Liver (tissue), 10 donors: ENCODE results near the gene KAT5. TPM values are rescaled to one million over a fixed set of nuclear protein-coding genes. Genes with fewer than 3 reads are reported as not detected.
"Not testable (repeated sequence)": the region's sequence is repeated elsewhere in the genome, so short reads cannot be mapped to it uniquely, and the experiment has no call there.

Experiments
- DNase-seq: peaks from one replicate; pipeline ENCODE4 v3.0.0-alpha.2; 2017; ENCODE audit warnings: low spot score
- H3K27ac ChIP-seq, 2 donors: one replicate each; pipeline ENCODE4 v1.7.0; 2013; ENCODE audit warnings: inconsistent platforms in 2 of 2, low read length in 2 of 2, control low read depth in 1 of 2, low read depth in 1 of 2, mild to moderate bottlenecking in 1 of 2
- H3K27me3 ChIP-seq, 4 donors: one replicate each; pipeline versions ENCODE4 v1.6.1 to v1.7.0; 2013; ENCODE audit warnings: low read length in 3 of 4, inconsistent platforms in 1 of 4, mild to moderate bottlenecking in 1 of 4, moderate library complexity in 1 of 4; ENCODE audit not compliant: control insufficient read depth in 4 of 4, insufficient read depth in 4 of 4
- H3K36me3 ChIP-seq, 4 donors: one replicate each; pipeline versions ENCODE4 v1.6.1 to v1.7.0; 2013; ENCODE audit warnings: low read length in 3 of 4, mild to moderate bottlenecking in 3 of 4, low read depth in 1 of 4, moderate library complexity in 1 of 4; ENCODE audit not compliant: control insufficient read depth in 4 of 4, insufficient read depth in 3 of 4
- H3K4me1 ChIP-seq, 4 donors: one replicate each; pipeline versions ENCODE4 v1.6.1 to v1.7.0; 2013; ENCODE audit warnings: low read length in 3 of 4, mild to moderate bottlenecking in 3 of 4, moderate library complexity in 1 of 4; ENCODE audit not compliant: control insufficient read depth in 4 of 4, insufficient read depth in 4 of 4
- H3K4me3 ChIP-seq, 3 donors: one replicate each; pipeline versions ENCODE4 v1.6.1 to v1.7.0; 2013; ENCODE audit warnings: low read length in 3 of 3, control low read depth in 1 of 3, low read depth in 1 of 3, mild to moderate bottlenecking in 1 of 3
- H3K9ac ChIP-seq, 2 donors: one replicate each; pipeline ENCODE4 v1.7.0; 2013; ENCODE audit warnings: low read length in 2 of 2, mild to moderate bottlenecking in 2 of 2, moderate library complexity in 2 of 2, control low read depth in 1 of 2, low read depth in 1 of 2
- H3K9me3 ChIP-seq, 4 donors: one replicate each; pipeline versions ENCODE4 v1.6.1 to v1.7.0; 2013; ENCODE audit warnings: low read length in 3 of 4; ENCODE audit not compliant: control insufficient read depth in 4 of 4
- EGR1 ChIP-seq, 2 donors: IDR thresholded peaks; 2 replicates each; pipeline ENCODE4 v1.6.1; 2016 to 2018; ENCODE audit warnings: antibody characterized with exemption in 2 of 2, low read depth in 2 of 2
- GABPA ChIP-seq, 2 donors: IDR thresholded peaks in 1 of 2; conservative IDR thresholded peaks in 1 of 2; 2 replicates each; pipeline ENCODE4 v1.6.1; 2016; ENCODE audit warnings: antibody characterized with exemption in 2 of 2, mild to moderate bottlenecking in 1 of 2, moderate library complexity in 1 of 2
- MAX ChIP-seq: IDR thresholded peaks from 2 replicates; pipeline ENCODE4 v1.6.1; 2016; ENCODE audit warnings: antibody characterized with exemption
- NR2F2 ChIP-seq: IDR thresholded peaks from 2 replicates; pipeline ENCODE4 v1.6.1; 2016; ENCODE audit warnings: antibody characterized with exemption
- RXRA ChIP-seq, 2 donors: IDR thresholded peaks; 2 replicates each; pipeline ENCODE4 v1.6.1; 2017 to 2018; ENCODE audit warnings: antibody characterized with exemption in 2 of 2, mild to moderate bottlenecking in 1 of 2
- TAF1 ChIP-seq: conservative IDR thresholded peaks from 2 replicates; pipeline ENCODE4 v1.6.1; 2016; ENCODE audit warnings: antibody characterized with exemption, mild to moderate bottlenecking
- YY1 ChIP-seq: IDR thresholded peaks from 2 replicates; pipeline ENCODE4 v1.6.1; 2016; ENCODE audit warnings: antibody characterized with exemption, mild to moderate bottlenecking
- ZBTB33 ChIP-seq: IDR thresholded peaks from 2 replicates; pipeline ENCODE4 v1.6.1; 2016; ENCODE audit warnings: antibody characterized with exemption
- WGBS: extraction: QIAGEN DNeasy Blood & Tissue Kit; methylation state at CpG from one replicate; pipeline ENCODE4 v1.1.7; 2013; 5-methylcytosine and 5-hydroxymethylcytosine counted together
- polyA plus RNA-seq, 2 donors: library from polyadenylated mRNA; stranded (reverse) in 1 of 2; unstranded in 1 of 2; fragments of 200-250 nt in 1 of 2; fragments of >200 nt in 1 of 2; fragmentation: Nextera tagmentation in 1 of 2; extraction: Ambion mirVana in 1 of 2; gene quantifications; one replicate each; pipeline versions ENCODE4 v1.2.1 to v1.2.3, GENCODE V29; 2013 to 2015
- small RNA-seq: library from RNA; depleted of rRNA; stranded (forward); fragments of <200 nt; gene quantifications from one replicate; pipeline ENCODE3, GENCODE V24; 2014
- total RNA-seq, 2 donors: library from RNA; depleted of rRNA; stranded (reverse); fragments of >200 nt; gene quantifications; one replicate each; pipeline ENCODE4 v1.2.3, GENCODE V29; 2014
- donor health status: healthy.
- donor health status: healthy.
- donor health status: healthy.
- donor health status: healthy.
- donor health status: healthy.

KAT5 gene
- total and polyA plus RNA-seq, 4 donors: 15.5 to 22.9 (median 18.4) TPM

GRCh38 chr11:65766535-65766934, 54.5 kb downstream of the KAT5 start:
- Histone ChIP-seq H3K4me1 (no peaks in the 10 kb centered on the region), H3K9ac (no peak overlapping the region), H3K27ac (no peak overlapping the region), H3K9me3 (no peaks in the 10 kb centered on the region), H3K4me3 (no peak overlapping the region), H3K27me3 (no peaks in the 10 kb centered on the region), H3K36me3 (no peaks in the 10 kb centered on the region)
- WGBS: 64% methylated on average over 7 of the region's 7 CpGs
- no peak for TF ChIP-seq EGR1 (IDR thresholded peaks at IDR 0.05; ENCODE audit: low read depth in 2 of 2)
- TF ChIP-seq ZBTB33: no peak
- no peak for TF ChIP-seq MAX
- no peak for TF ChIP-seq TAF1
- no peak for TF ChIP-seq NR2F2
- TF ChIP-seq GABPA (IDR thresholded peaks at IDR 0.05 in 1 of 2, conservative IDR thresholded peaks at IDR 0.05 in 1 of 2): no peak
- DNase-seq: no peak

- Histone ChIP-seq H3K27me3 (no peaks in the 10 kb centered on the region), H3K9me3 (no peaks in the 10 kb centered on the region), H3K27ac (no peak overlapping the region), H3K4me1 (no peaks in the 10 kb centered on the region), H3K9ac (no peak overlapping the region), H3K4me3 (no peak overlapping the region), H3K36me3 (no peaks in the 10 kb centered on the region)
- WGBS: 86% methylated on average over 10 of the region's 10 CpGs
- DNase-seq: no peak
- TF ChIP-seq YY1 (no peak), RXRA (IDR thresholded peaks at IDR 0.05) (no peak)
Observed at GRCh38 chr11:65767406-65767805, 55.4 kb downstream of the KAT5 start.

- not testable (repeated sequence) for H3K27ac ChIP-seq, H3K4me3 ChIP-seq, H3K4me1 ChIP-seq, H3K9ac ChIP-seq, H3K27me3 ChIP-seq, H3K36me3 ChIP-seq, H3K9me3 ChIP-seq, DNase-seq
- WGBS: 86% methylated on average over 5 of the region's 5 CpGs
Observed at GRCh38 chr11:65767806-65768205, 55.8 kb downstream of the KAT5 start.

Small RNA genes lying within 50 kb of the gene (small RNA-seq; reads per million reads assigned to genes)
- gene RN7SL309P: not detected

Other genes with a start within 250 kb of the KAT5 start
- 1,000 to 10,000 TPM; 3,688 to 8,306 TPM for gene MALAT1, start 213.2 kb upstream of the KAT5 start, total RNA-seq
- gene MALAT1, start 213.2 kb upstream of the KAT5 start, polyA plus RNA-seq: 1,000 to 10,000 TPM in 1 of 2 donors, 10 to 100 TPM in 1; 11.9 to 3,868 TPM
- 10 to 100 TPM; 33.7 to 59.5 TPM for gene SCYL1, start 187.2 kb upstream of the KAT5 start, total RNA-seq
- gene SCYL1, start 187.2 kb upstream of the KAT5 start, polyA plus RNA-seq: 10 to 100 TPM; 45.6 to 62.0 TPM
- gene LTBP3, start 153.9 kb upstream of the KAT5 start, total RNA-seq: 10 to 100 TPM; 16.0 to 17.9 TPM
- gene LTBP3, start 153.9 kb upstream of the KAT5 start, polyA plus RNA-seq: 10 to 100 TPM in 1 of 2 donors, 1 to 10 TPM in 1; 8.8 to 46.2 TPM
- 10 to 100 TPM; 18.2 to 22.7 TPM for gene ZNRD2, start 141.8 kb upstream of the KAT5 start, total RNA-seq
- 10 to 100 TPM; 33.3 to 39.5 TPM for gene ZNRD2, start 141.8 kb upstream of the KAT5 start, polyA plus RNA-seq
- 10 to 100 TPM in 1 of 2 donors, 1 to 10 TPM in 1; 4.7 to 16.7 TPM for gene FAM89B, start 139.7 kb upstream of the KAT5 start, total RNA-seq
- 10 to 100 TPM in 1 of 2 donors, 1 to 10 TPM in 1; 7.7 to 11.4 TPM for gene FAM89B, start 139.7 kb upstream of the KAT5 start, polyA plus RNA-seq
- gene EHBP1L1, start 136.2 kb upstream of the KAT5 start, total RNA-seq: 100 to 1,000 TPM in 1 of 2 donors, 10 to 100 TPM in 1; 13.6 to 120 TPM
- gene EHBP1L1, start 136.2 kb upstream of the KAT5 start, polyA plus RNA-seq: 1 to 10 TPM; 1.1 to 6.5 TPM
- gene KCNK7, start 116.5 kb upstream of the KAT5 start, total RNA-seq: under 1 TPM; 0.14 to 0.17 TPM
- under 1 TPM; 0.32 TPM for gene KCNK7, start 116.5 kb upstream of the KAT5 start, polyA plus RNA-seq
- gene MAP3K11, start 98.0 kb upstream of the KAT5 start, total RNA-seq: 10 to 100 TPM; 23.7 to 49.3 TPM
- 10 to 100 TPM; 22.9 to 49.7 TPM for gene MAP3K11, start 98.0 kb upstream of the KAT5 start, polyA plus RNA-seq
- 10 to 100 TPM; 11.5 to 13.4 TPM for gene PCNX3, start 96.5 kb upstream of the KAT5 start, total RNA-seq
- 10 to 100 TPM in 1 of 2 donors, 1 to 10 TPM in 1; 4.7 to 12.8 TPM for gene PCNX3, start 96.5 kb upstream of the KAT5 start, polyA plus RNA-seq
- gene SIPA1, start 74.2 kb upstream of the KAT5 start, total RNA-seq: 10 to 100 TPM; 15.4 to 34.9 TPM
- gene SIPA1, start 74.2 kb upstream of the KAT5 start, polyA plus RNA-seq: 10 to 100 TPM; 16.1 to 29.5 TPM
- 10 to 100 TPM; 11.1 to 22.6 TPM for gene RELA, start 49.3 kb upstream of the KAT5 start, total RNA-seq
- gene RELA, start 49.3 kb upstream of the KAT5 start, polyA plus RNA-seq: 10 to 100 TPM; 21.3 to 30.7 TPM
- gene RNASEH2C, start 8.5 kb downstream of the KAT5 start, total RNA-seq: 10 to 100 TPM; 20.5 to 32.4 TPM
- 10 to 100 TPM; 45.7 to 72.1 TPM for gene RNASEH2C, start 8.5 kb downstream of the KAT5 start, polyA plus RNA-seq
- 10 to 100 TPM in 1 of 2 donors, 1 to 10 TPM in 1; 4.7 to 10.8 TPM for gene AP5B1, start 68.7 kb downstream of the KAT5 start, total RNA-seq
- 1 to 10 TPM; 2.0 to 5.2 TPM for gene AP5B1, start 68.7 kb downstream of the KAT5 start, polyA plus RNA-seq
- gene OVOL1, start 74.8 kb downstream of the KAT5 start, total RNA-seq: under 1 TPM in 1 of 2 donors, not detected in 1; 0.05 TPM
- not detected for gene OVOL1, start 74.8 kb downstream of the KAT5 start, polyA plus RNA-seq
- under 1 TPM; under 0.01 to 0.09 TPM for gene SNX32, start 121.7 kb downstream of the KAT5 start, total RNA-seq
- gene SNX32, start 121.7 kb downstream of the KAT5 start, polyA plus RNA-seq: under 1 TPM; 0.02 to 0.38 TPM
- gene CFL1, start 145.9 kb downstream of the KAT5 start, total RNA-seq: 100 to 1,000 TPM; 184 to 186 TPM
- gene CFL1, start 145.9 kb downstream of the KAT5 start, polyA plus RNA-seq: 100 to 1,000 TPM; 377 to 498 TPM
- 10 to 100 TPM; 20.2 to 24.7 TPM for gene MUS81, start 148.2 kb downstream of the KAT5 start, total RNA-seq
- 10 to 100 TPM; 11.0 to 12.9 TPM for gene MUS81, start 148.2 kb downstream of the KAT5 start, polyA plus RNA-seq
- 1 to 10 TPM; 5.0 to 5.2 TPM for gene EFEMP2, start 160.5 kb downstream of the KAT5 start, total RNA-seq
- 10 to 100 TPM in 1 of 2 donors, 1 to 10 TPM in 1; 5.5 to 10.7 TPM for gene EFEMP2, start 160.5 kb downstream of the KAT5 start, polyA plus RNA-seq
- gene CTSW, start 167.6 kb downstream of the KAT5 start, total RNA-seq: 1 to 10 TPM; 1.3 to 2.9 TPM
- 1 to 10 TPM; 2.0 to 2.2 TPM for gene CTSW, start 167.6 kb downstream of the KAT5 start, polyA plus RNA-seq
- gene FIBP, start 176.2 kb downstream of the KAT5 start, total RNA-seq: 10 to 100 TPM; 23.7 to 45.4 TPM
- gene FIBP, start 176.2 kb downstream of the KAT5 start, polyA plus RNA-seq: 10 to 100 TPM; 27.2 to 30.9 TPM
- 1 to 10 TPM; 6.8 to 7.0 TPM for gene CCDC85B, start 178.4 kb downstream of the KAT5 start, total RNA-seq
- gene CCDC85B, start 178.4 kb downstream of the KAT5 start, polyA plus RNA-seq: 10 to 100 TPM in 1 of 2 donors, 1 to 10 TPM in 1; 4.3 to 12.6 TPM
- gene FOSL1, start 188.1 kb downstream of the KAT5 start, total RNA-seq: under 1 TPM in 1 of 2 donors, not detected in 1; 0.17 TPM
- under 1 TPM in 1 of 2 donors, not detected in 1; 0.20 TPM for gene FOSL1, start 188.1 kb downstream of the KAT5 start, polyA plus RNA-seq
- 1 to 10 TPM; 4.4 to 9.9 TPM for gene C11orf68, start 206.8 kb downstream of the KAT5 start, total RNA-seq
- 10 to 100 TPM; 12.6 to 15.4 TPM for gene C11orf68, start 206.8 kb downstream of the KAT5 start, polyA plus RNA-seq
- gene DRAP1, start 207.2 kb downstream of the KAT5 start, total RNA-seq: 10 to 100 TPM; 18.1 to 47.2 TPM
- 10 to 100 TPM; 37.3 to 57.3 TPM for gene DRAP1, start 207.2 kb downstream of the KAT5 start, polyA plus RNA-seq
- gene TSGA10IP, start 233.2 kb downstream of the KAT5 start, total RNA-seq: not detected
- under 1 TPM in 1 of 2 donors, not detected in 1; 0.02 TPM for gene TSGA10IP, start 233.2 kb downstream of the KAT5 start, polyA plus RNA-seq
- gene SART1, start 249.5 kb downstream of the KAT5 start, total RNA-seq: 10 to 100 TPM; 15.1 to 24.3 TPM
- gene SART1, start 249.5 kb downstream of the KAT5 start, polyA plus RNA-seq: 10 to 100 TPM; 13.6 to 15.1 TPM